ENCODE data around the gene COA4. TPM values are rescaled to one million over a fixed set of nuclear protein-coding genes. Genes with fewer than 3 reads are reported as not detected.

COA4 gene
- total RNA-seq, result 10 to 100 TPM; 32.5 to 50.0 (median 36.7) TPM

DNA sequence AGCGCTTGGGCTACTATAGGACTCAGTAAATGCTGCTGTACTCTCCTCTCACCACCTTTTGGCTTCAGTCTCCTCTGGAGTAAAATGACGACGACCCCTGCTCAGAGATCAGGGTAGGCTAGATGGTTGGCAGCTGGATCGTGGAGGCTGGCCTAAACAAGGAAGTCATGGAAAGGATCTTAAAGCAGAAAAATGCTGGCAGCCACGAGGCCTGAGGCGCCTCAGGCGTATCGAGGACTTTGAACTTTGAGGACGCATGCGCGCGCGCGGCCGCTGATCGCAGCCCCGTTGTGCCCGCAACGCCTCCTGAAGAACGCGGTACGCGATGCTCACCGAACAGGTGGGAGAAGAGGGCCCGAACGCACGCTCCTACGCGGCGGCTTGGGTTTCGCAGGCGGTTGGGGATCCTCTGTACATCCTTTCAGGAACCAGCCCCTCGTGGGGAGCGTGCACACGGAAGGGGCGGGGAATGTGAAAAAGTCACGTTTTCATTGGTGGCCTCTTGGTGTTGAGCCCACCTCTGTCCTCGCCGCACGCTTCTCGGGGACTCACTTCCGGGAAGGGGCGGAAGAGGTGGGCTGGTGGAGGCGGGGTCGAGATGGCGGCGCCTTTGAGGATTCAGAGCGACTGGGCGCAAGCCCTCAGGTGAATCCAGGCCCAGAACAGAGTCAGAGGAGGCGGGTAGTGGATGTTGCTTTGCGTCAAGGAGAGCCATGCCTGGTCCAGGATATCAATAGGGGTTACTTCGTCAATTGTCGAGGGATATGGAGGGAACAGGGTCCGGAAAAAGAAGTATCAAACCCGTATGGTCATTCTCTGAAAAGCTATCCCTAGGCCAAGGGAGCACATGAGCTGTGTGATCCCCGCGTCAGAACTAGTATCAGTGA, at the start of gene COA4, which contains the start of gene PAAF1:
Gene COA4, minus strand, starts transcription at position 423 of the 887 bp plus-strand sequence. CDS start 3,468 bp downstream, outside the sequence.
Gene PAAF1, plus strand, starts transcription at position 576 of the 887 bp plus-strand sequence. Its CDS starts 23 bp downstream, at position 599.
- no peak for TF ChIP-seq POLR2A (IDR thresholded peaks at IDR 0.05)
- TF ChIP-seq, protein P1, sequence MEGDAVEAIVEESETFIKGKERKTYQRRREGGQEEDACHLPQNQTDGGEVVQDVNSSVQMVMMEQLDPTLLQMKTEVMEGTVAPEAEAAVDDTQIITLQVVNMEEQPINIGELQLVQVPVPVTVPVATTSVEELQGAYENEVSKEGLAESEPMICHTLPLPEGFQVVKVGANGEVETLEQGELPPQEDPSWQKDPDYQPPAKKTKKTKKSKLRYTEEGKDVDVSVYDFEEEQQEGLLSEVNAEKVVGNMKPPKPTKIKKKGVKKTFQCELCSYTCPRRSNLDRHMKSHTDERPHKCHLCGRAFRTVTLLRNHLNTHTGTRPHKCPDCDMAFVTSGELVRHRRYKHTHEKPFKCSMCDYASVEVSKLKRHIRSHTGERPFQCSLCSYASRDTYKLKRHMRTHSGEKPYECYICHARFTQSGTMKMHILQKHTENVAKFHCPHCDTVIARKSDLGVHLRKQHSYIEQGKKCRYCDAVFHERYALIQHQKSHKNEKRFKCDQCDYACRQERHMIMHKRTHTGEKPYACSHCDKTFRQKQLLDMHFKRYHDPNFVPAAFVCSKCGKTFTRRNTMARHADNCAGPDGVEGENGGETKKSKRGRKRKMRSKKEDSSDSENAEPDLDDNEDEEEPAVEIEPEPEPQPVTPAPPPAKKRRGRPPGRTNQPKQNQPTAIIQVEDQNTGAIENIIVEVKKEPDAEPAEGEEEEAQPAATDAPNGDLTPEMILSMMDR (IDR thresholded peaks at IDR 0.05), result no peak
- 1% methylated on average over 56 to 57 of the region's 57 CpGs for WGBS, 2 donors
- intact Hi-C loops (cut with DNase I; ENCODE audit: low total_unique reads), result no loop called here
- peak; percentile 93 to 98 for DNase-seq (ENCODE audit: low spot score in 2 of 2)
- peak within 1 kb of the TSS; percentile 66 for H3K4me3 ChIP-seq (ENCODE audit: low read depth, poor library complexity, severe bottlenecking)

GRCh38 chr11:73921180-73921579, 44.5 kb upstream of the COA4 start:
- WGBS, 2 donors, result 99 to 100% methylated on average over 4 of the region's 4 CpGs
- DNase-seq (ENCODE audit: low spot score in 2 of 2), result no peak
- H3K4me3 ChIP-seq (ENCODE audit: low read depth, poor library complexity, severe bottlenecking), result no peak overlapping the region
- intact Hi-C loops (cut with DNase I; ENCODE audit: low total_unique reads), result no loop called here
- TF ChIP-seq POLR2A (IDR thresholded peaks at IDR 0.05), result no peak
- TF ChIP-seq, protein P1 (IDR thresholded peaks at IDR 0.05), result no peak

DNA sequence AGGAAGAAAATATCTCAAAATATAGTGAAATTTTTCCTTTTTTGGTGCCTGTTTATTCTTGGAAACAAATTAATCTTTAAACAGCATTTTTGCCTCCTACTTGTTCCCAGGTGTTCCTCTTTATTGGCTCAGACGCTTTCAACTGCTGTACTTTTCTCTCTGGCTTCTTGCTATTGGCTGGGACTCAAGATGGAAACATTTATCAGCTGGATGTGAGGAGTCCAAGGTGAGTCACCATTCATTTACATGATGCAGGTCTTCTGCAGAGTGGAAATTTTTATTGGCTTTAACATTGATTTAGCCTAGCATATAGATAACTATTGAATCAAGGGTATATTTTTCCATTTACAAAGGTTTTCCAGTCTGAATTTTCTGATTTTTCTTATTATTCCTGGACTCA, 39.8 kb upstream of the COA4 start:
- DNase-seq (ENCODE audit: low spot score in 2 of 2), result no peak
- TF ChIP-seq, protein P1 (IDR thresholded peaks at IDR 0.05), result no peak
- no peak for TF ChIP-seq POLR2A (IDR thresholded peaks at IDR 0.05)
- WGBS, 2 donors, result 47 to 70% methylated on average over 1 of the region's 1 CpG
- no peak overlapping the region for H3K4me3 ChIP-seq (ENCODE audit: low read depth, poor library complexity, severe bottlenecking)
- intact Hi-C loops (cut with DNase I; ENCODE audit: low total_unique reads), result no loop called here

GRCh38 chr11:73914284-73914683, 37.6 kb upstream of the COA4 start:
- no peak for TF ChIP-seq POLR2A (IDR thresholded peaks at IDR 0.05)
- TF ChIP-seq, protein P1 (IDR thresholded peaks at IDR 0.05), result no peak
- WGBS, 2 donors, result 89 to 91% methylated on average over 4 of the region's 4 CpGs
- no peak overlapping the region for H3K4me3 ChIP-seq (ENCODE audit: low read depth, poor library complexity, severe bottlenecking)
- intact Hi-C loops (cut with DNase I; ENCODE audit: low total_unique reads), result no loop called here
- no peak for DNase-seq (ENCODE audit: low spot score in 2 of 2)

GRCh38 chr11:73913472-73913871, 36.8 kb upstream of the COA4 start:
- H3K4me3 ChIP-seq (ENCODE audit: low read depth, poor library complexity, severe bottlenecking), result no peak overlapping the region
- no peak for DNase-seq (ENCODE audit: low spot score in 2 of 2)

More at GRCh38 chr11:73913472-73913871, 36.8 kb upstream of the COA4 start:
- intact Hi-C loops (cut with DNase I; ENCODE audit: low total_unique reads), result no loop called here
- TF ChIP-seq, protein P1 (IDR thresholded peaks at IDR 0.05), result no peak
- TF ChIP-seq POLR2A (IDR thresholded peaks at IDR 0.05), result no peak

All from lower leg skin (tissue), 4 donors.